ENCODE measurements around the gene SYNDIG1.

The SYNDIG1 gene

GRCh38 chr20:24448170-24448569 lies 21.3 kb upstream of the SYNDIG1 start:
- DNase-seq = no peak

DNA sequence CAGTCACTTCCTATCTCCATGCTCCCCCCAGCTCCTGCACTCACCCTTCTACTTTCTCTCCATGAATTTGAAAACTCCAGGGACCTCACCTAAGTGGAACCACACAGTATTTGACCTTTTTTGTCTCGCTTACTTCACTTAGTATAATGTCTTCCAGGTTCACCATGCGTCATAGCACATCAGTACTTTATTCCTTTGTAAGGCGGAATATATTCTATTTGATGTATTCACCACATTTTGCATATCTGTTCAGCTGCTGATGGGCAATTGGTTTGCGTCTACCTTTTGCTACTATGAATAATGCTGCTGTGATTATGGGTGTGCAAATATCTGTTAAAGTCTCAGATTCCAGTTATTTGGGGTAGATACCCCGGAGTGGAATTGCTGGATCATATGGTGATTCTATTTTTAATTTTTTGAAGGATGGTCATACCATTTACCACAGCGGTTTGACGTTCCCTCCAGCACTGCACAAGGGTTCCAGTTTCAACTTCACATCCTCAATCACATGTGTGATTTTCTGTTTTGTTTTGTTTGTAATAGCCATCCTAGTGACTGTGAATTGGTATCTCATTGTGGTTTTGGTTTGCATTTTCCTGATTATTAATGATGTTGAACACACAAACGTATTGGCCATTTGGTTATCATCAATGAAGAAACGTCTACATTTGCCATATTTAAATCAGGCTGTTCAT lies 20.3 kb upstream of the SYNDIG1 start:
- DNase-seq = no peak

DNA sequence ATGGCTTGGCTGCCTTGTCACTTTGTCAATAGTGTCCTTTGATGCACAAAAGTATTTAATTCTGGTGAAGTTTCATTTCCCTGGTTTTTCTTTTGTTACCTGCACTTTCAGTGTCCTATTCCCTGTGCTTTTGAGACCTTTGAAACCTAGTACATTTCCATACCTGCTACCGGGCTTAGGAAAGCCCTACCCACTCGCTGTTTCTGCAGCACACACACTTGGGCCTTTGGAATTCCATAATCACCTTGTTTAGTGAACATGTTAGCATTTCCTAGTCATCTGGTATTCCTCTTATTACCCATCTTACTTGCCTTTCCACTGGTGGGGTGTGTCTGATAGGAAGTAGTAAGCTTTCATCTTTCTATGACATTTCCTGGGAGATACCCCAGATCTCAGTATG lies 19.3 kb upstream of the SYNDIG1 start:
- no peak for DNase-seq

DNA sequence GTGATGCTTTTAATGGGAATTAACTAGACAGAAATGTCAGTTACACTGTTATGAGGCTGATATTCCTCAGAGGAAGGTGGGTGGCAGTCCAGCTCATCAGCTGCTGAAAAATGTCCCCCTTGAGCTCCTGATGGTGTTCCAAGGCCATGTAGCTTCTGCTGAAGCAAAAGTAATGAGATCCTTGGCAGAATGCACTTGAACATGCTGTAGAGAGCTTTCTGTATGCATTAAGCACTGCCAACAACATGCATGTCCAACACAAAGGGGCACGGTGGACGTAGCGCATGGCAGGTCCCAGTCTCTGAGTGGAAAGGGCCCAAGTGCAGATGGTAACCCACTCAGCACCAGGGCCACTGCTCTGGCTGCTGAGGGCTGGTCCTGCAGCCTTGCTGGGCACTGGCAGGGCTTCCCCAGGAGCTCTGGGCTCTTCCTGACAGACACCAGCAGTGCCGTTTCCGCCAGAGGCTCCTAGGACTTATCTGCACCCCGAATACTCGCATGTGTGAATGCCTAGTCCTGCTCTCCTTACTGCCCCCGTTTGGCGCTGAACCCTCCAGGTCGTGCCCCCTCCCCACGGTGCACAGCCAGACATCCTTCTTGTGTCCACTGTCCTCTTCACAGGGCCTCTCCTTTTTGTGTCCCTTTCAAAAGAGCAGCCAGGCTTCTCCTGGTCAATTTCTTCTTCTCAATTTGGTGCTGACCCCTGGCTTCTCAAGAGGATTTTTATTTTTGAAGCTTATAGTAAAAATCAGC lies 18.6 kb upstream of the SYNDIG1 start:
- DNase-seq = no peak

DNA sequence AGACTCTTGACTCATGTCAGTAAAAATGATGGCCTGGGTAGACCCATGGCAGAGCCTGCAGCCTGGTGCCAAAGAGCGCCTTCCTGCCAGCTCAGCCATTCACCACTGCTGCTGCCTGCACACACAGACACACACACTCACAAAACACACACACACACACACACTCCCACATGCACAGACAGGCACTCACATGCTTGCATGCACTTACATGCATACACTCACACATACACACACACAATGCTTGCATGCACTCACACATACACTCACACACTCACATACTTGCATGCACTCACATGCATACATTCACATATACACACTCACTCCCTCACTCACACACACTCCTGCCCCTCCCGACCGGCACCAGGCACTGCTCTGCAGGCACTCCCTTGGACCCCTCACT lies 18.0 kb upstream of the SYNDIG1 start:
- no peak for DNase-seq

DNA sequence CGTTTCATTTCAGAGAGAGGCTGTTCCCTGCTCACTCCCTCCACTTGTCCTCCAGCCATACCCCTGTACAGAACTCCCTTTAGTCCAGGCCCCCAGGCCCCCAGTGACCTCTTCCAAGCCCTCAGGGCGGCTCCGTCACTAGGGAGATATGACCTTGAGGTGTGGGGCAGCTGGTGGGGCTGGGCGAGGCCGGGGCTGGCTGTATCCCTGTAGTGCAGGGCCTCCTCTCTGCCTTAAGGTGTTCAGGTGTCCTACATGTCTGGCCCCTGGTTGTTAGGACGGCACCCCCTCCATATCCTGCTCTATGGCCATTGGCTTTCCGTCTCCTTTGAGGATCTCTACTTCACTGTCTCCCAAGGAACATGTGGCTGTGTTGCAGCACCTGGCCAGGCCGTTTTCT lies 17.4 kb upstream of the SYNDIG1 start:
- no peak for DNase-seq

- no peak for DNase-seq
These were observed 16.8 kb upstream of the SYNDIG1 start for GRCh38 chr20:24452498-24453127.

GRCh38 chr20:24453869-24454268 lies 15.6 kb upstream of the SYNDIG1 start:
- no peak for DNase-seq

- no peak for DNase-seq
These were observed 14.3 kb upstream of the SYNDIG1 start for GRCh38 chr20:24455081-24455480.

DNA sequence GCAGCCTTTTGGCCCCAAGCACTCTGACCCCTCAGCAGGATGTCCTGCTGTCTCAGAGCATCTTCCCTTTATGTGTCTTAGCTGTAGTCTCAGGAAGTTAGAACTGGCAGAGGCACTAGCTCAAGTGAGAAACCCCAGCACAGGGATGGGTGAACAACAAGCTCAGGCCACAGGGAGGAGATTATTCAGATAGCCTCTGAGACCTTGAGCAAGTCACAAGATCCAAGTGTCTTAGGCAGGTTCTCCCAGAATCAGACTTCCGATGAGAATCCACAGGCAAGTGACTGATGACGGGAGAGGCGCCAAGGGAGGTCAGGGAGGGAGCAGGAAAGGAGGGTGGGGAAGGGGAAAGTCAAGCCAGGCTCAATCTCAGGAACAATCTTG lies 13.0 kb upstream of the SYNDIG1 start:
- no peak for DNase-seq

- no peak for DNase-seq
These were observed 11.0 kb upstream of the SYNDIG1 start for GRCh38 chr20:24458436-24458835.

DNA sequence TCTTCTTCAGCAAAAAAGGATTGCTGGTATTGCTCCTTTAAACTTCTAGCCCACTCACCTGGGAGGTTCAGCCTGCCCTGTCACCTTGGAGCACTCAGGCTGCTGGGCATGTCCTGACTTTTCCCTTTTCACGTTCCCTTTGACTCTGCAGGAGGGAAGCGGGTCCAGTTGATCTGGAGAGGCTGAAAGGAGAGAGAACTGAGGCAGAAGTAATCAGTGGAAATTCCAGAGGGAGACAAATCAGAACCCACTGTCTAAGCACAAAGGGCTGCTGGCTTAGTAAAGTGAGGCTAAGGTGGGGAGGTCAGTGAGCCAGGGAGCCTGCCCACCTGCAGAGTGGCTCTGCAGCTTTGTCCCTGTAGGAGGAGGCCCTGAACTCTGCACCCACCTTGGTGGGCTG lies 9.7 kb upstream of the SYNDIG1 start:
- no peak for DNase-seq

- DNase-seq = no peak
These were observed 8.7 kb upstream of the SYNDIG1 start for GRCh38 chr20:24460712-24461111.

DNA sequence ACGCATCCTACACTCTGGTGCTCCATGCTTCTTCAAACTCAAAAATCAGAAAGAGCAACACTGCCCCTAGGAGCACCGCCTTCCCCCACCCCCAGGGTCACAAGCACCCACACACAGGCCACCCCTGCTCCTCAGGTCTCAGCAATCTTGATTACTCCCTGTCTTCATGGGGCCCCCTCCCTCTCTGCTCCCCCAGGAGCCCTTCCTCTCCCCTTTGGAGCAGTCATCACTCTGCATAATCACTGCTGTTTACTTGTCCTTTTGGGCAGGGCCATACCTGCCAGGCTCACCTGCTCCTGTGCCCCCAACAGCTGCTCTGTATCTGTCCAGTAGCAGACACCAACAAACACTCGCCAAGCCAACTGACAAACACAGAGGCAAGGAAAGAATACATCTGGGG lies 7.6 kb upstream of the SYNDIG1 start:
- DNase-seq = no peak

DNA sequence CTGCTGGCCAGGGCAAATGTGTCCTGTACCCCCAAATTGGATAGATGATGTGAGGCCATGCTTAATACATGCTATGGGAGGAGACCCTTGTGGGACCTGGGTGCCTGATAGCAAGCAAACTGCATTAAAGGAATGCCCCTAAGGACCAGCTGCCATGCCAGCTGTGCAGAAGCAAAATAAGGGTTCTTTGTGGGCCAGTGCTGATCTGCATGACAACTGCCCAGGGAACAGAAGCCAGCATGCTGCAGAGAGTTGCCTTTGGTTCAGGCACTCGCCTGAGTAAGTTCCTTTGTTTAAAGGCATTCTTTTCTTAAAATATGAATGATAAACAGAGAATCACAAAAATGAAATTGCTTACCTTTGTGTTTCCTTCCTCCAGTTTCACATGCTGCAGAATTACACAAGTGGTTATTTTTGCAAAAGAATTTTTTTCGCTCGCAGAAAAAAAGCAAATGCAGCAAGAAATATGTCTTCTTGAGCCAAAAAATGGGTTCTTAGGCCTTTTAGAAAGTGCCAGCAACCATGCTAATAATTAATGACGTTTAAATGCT lies 6.9 kb upstream of the SYNDIG1 start:
- no peak for DNase-seq

- DNase-seq = no peak
These were observed 4.3 kb upstream of the SYNDIG1 start for GRCh38 chr20:24465159-24465558.

- DNase-seq = no peak
These were observed 3.7 kb upstream of the SYNDIG1 start for GRCh38 chr20:24465730-24466129.

- no peak for DNase-seq
These were observed 871 bp upstream of the SYNDIG1 start for GRCh38 chr20:24468401-24469115.

GRCh38 chr20:24469894-24470745 lies 691 bp downstream of the SYNDIG1 start:
- no peak for DNase-seq

GRCh38 chr20:24470746-24471582 lies 1.5 kb downstream of the SYNDIG1 start:
- DNase-seq = no peak

- no peak for DNase-seq
These were observed 3.0 kb downstream of the SYNDIG1 start for GRCh38 chr20:24472426-24472825.

Data from amniotic stem cell (primary cell).